ENCODE measurements around the gene TNFSF8. TPM values are rescaled to one million over a fixed set of nuclear protein-coding genes. Genes with fewer than 3 reads are reported as not detected.

The TNFSF8 gene
- total RNA-seq, 1 experiment from 2014 or later = 0.15 TPM

DNA sequence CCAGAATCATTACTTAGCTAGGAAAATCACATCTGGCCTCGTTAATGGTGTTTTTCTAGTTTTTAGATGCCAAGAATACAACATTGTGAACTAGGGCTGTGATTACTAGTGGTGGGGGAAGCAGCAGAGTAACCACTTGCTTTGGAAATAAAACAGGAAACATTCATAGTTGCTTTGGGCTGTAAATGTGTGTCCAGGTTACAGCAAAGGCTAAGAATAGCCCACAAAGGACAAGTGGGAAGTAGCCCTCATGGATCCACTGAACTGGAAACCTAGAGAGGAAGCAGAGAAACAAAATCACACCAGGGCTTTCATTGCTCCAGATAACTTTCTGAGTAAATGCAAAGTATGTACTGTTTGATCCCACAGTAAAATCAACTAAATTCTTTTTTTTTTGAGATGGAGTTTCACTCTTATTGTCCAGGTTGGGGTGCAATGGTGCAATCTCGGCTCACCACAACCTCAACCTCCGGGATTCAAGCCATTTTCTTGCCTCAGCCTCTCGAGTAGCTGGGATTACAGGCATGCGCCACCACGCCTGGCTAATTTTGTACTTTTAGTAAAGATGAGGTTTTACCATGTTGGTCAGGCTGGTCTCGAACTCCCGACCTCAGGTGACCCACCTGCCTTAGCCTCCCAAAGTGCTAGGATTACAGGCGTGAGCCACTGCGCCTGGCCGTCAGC, 68.3 kb downstream of the TNFSF8 start:
- no peak for DNase-seq (ENCODE audit: low read depth, low spot score)

DNA sequence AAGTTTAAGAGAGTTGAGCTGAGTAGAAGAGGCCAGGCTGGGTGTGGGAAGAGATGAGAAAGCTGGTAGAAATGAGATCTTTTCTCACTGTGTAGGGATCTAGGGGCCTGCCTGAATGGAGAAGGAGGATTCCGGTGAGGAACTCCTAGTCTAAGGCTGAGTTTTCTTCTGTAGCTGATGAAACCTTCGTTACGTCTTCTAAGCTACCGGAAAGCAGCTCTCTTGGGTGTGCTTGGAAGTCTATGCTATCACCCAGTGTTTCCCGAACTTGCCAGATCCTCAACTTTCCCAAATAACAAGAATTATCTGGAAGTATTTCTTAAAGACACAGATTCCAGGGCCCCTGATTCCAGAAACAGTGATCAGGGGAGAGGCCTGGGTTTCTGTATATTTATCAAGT, 69.1 kb downstream of the TNFSF8 start:
- in situ Hi-C loops (cut with HindIII; ENCODE audit: low pct_unique_long_range_greater_than_20kb, low sequenced_read_pairs) = no loop called here

More for the DNA sequence above, 68.3 kb downstream of the TNFSF8 start:
- intact Hi-C loops (cut with micrococcal nuclease; ENCODE audit: unreplicated experiment) = no loop called here
- Histone ChIP-seq H3K36me3 (ENCODE audit: control insufficient read depth, insufficient read depth, low read length) (no peaks in the 10 kb centered on the region), H3K4me3 (ENCODE audit: low read depth in 2 of 2, low read length in 2 of 2) (no peak overlapping the region), H3K9me3 (ENCODE audit: control insufficient read depth, insufficient read depth, low read depth, low read length) (no peaks in the 10 kb centered on the region), H3K4me1 (ENCODE audit: control insufficient read depth, insufficient read depth, low read length) (no peaks in the 10 kb centered on the region), H3K27ac (ENCODE audit: low read length) (no peak overlapping the region), H3K27me3 (ENCODE audit: control insufficient read depth, insufficient read depth, low read length) (no peaks in the 10 kb centered on the region)
- no peak for TF ChIP-seq TCF7L2 (IDR thresholded peaks at IDR 0.05; ENCODE audit: low read depth, low read length)
- no peak for TF ChIP-seq REST (IDR thresholded peaks at IDR 0.05; ENCODE audit: insufficient read depth in 1 of 2, low read depth in 2 of 2, low read length in 1 of 2)
- no peak for TF ChIP-seq CTCF (IDR thresholded peaks at IDR 0.05)
- TF ChIP-seq SIN3A (IDR thresholded peaks at IDR 0.05; ENCODE audit: borderline replicate concordance, insufficient read depth, low read depth, low read length) = no peak
- TF ChIP-seq POLR2AphosphoS5 (IDR thresholded peaks at IDR 0.05; ENCODE audit: low read depth, low read length) = no peak
- POLR2A ChIA-PET = no interaction called here
- ATAC-seq = no peak
- CTCF ChIA-PET = no interaction called here
- BruUV-seq (replicated peaks) = no TSS peak
- in situ Hi-C loops (cut with HindIII; ENCODE audit: low pct_unique_long_range_greater_than_20kb, low sequenced_read_pairs) = no loop called here

More for the DNA sequence above, 69.1 kb downstream of the TNFSF8 start:
- Histone ChIP-seq H3K4me1 (ENCODE audit: control insufficient read depth, insufficient read depth, low read length) (no peaks in the 10 kb centered on the region), H3K4me3 (ENCODE audit: low read depth in 2 of 2, low read length in 2 of 2) (no peak overlapping the region), H3K9me3 (ENCODE audit: control insufficient read depth, insufficient read depth, low read depth, low read length) (no peaks in the 10 kb centered on the region), H3K27me3 (ENCODE audit: control insufficient read depth, insufficient read depth, low read length) (no peaks in the 10 kb centered on the region), H3K27ac (ENCODE audit: low read length) (no peak overlapping the region), H3K36me3 (ENCODE audit: control insufficient read depth, insufficient read depth, low read length) (no peaks in the 10 kb centered on the region)
- no peak for TF ChIP-seq POLR2AphosphoS5 (IDR thresholded peaks at IDR 0.05; ENCODE audit: low read depth, low read length)
- TF ChIP-seq SIN3A (IDR thresholded peaks at IDR 0.05; ENCODE audit: borderline replicate concordance, insufficient read depth, low read depth, low read length) = no peak
- TF ChIP-seq TCF7L2 (IDR thresholded peaks at IDR 0.05; ENCODE audit: low read depth, low read length) = no peak
- no peak for TF ChIP-seq REST (IDR thresholded peaks at IDR 0.05; ENCODE audit: insufficient read depth in 1 of 2, low read depth in 2 of 2, low read length in 1 of 2)
- TF ChIP-seq CTCF (IDR thresholded peaks at IDR 0.05) = no peak
- intact Hi-C loops (cut with micrococcal nuclease; ENCODE audit: unreplicated experiment) = no loop called here
- no TSS peak for BruUV-seq (replicated peaks)
- ATAC-seq (no peak), DNase-seq (ENCODE audit: low read depth, low spot score) (no peak)
- ChIA-PET POLR2A (no interaction called here), CTCF (no interaction called here)

Data from Panc1 (cell line).